DMS79 treated with DMSO at 0.1 percent for 48 hours (cell line): ENCODE measurements around the gene EEFSEC.

Source experiments
- DNase-seq: peaks from one replicate; lab custom pipeline; 2025; lab: John Stamatoyannopoulos, UW

EEFSEC gene

DNA sequence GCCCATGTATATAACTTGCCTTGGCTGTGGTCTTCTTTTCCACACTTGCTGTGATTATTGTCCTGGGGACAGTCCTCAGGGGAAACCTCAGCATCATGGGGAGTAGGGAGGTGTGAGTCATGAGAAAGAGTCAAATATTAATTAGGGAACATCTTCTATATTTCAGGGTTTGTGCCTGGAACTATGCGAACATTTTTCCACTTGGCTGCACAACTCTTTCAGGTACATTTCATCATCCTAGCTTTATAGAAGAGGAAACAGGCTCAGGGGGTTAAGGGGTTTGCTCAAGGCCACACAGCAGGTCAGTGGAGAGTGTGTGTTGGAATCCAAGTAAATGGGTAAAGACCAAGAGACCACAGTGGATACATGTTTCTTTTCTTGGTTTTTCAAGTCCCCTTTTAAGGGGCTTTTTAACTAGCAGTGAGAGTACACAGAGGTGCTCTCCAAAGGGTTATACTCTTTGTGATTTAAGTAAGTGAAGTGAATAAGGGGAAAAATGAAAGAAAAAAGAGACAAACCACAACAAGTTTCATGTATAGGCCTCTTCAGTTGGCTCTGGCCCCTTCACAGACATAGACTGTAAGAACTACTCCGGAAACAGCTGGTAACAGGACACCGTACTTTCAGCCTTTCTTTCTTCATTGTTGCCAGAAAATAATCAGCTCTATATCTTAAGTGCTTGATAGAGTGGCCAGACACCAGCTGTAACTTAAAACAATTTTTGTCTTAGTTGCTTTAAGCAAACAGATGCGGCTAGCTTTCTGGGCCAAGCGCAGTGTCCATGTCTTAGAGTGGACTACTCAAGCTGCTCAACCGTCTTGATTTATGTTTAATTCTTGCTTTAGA lies 64.6 kb downstream of the EEFSEC start:
- peak; percentile 84 for DNase-seq

DNA sequence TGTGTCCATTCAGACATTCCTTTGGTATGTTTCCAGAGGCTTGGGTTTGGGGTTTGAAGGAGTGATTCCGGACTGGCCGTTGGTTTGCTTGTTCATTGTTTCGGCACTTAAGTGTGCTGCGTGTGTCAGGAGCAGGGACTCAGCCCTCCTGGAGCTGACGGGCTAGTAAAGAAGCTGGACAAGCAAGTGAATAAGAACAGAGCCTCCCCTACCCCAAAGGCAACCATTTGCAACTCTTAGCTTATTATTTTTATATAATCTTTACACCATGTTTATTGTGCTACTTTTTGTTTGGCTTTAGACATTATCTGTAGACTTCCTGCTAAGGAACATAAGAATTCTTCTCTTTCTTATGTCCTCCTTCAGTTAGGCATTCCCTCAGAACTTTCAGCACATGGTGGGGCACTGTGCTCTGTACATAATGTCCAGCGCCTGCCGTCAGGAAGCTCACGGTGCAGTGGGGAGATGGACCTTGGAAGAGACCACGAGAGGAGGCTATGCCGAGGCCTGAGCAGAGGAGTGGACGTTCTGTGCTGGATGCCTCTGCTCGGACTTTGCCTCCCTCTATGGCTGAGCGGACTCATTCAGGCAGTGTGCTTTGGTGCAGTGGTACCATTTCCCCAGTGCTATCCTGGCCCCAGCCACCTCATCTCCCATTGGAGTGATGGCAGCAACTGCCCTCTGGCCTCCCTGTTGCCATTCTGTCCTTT lies 65.4 kb downstream of the EEFSEC start:
- no peak for DNase-seq

DNA sequence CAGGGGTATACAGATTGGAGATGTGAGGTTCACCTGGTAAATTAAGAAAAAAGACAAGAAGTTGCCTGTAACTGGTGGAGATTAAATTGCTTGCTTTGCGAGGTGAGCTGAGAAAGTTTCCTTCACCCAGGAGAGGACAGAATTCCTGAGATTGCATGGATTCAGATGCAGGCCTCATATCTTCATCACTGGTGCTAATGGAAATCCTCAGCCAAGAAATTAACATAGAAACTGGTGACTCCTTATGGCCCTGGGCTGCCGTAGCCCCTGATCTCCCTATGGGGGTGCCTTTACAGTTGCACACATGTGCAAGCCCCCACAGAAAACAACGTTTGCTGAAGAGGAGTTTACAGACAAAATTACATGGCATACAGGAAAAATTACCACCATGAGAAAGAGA lies 68.0 kb downstream of the EEFSEC start:
- DNase-seq: no peak

DNA sequence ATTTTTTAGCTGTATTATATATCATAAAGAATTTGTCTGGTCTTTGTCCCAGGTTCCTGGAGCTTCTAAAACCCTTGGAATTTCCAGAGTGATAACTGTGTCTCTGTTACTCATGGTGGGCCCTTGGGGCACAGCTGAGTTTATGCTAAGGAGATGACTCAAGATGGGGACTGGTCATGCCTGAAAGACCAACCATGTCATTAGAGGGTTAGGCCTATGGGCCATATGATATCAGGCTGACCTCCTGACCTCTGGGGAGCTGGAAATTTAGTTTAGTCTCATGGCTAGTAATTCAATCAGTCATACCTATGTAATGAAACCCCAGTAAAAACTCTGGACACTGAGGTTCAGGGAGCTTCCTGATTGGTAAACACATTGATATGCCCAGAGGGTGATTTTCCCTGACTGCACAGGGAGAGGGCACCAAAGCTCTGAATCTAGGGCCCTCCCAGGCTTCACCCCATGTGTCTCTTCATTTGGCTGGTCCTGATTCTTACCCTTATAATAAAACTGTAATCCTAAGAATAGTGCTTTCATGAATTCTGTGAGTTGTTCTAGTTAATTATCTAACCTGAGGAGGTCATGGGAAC lies 69.6 kb downstream of the EEFSEC start:
- DNase-seq: no peak

DNA sequence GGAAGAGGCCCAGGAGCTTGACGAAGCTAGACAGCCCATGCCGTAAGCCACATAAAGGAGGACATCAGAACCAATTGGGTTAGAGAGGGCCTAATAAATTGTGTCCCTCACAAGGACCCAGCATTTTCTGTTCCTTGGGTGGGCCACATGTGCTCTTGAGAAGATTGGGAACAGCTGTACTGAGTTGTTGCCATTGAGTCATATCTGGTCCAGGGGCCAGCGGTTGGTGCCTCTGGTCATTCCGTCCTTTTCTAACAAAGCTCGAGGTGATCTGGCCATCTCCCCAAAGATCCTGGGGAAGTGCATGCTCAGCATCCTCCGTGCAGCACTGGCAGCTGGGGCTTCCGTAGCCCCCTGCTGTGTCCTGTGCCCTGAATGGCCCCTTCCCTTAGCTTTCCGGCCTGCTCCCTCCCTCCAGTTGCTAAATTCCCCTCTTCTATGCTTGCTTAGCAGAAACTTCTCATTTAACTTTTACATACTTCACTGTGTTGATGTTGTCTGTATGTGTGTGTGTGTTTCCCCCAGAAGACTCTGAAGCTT lies 73.0 kb downstream of the EEFSEC start:
- no peak for DNase-seq

DNA sequence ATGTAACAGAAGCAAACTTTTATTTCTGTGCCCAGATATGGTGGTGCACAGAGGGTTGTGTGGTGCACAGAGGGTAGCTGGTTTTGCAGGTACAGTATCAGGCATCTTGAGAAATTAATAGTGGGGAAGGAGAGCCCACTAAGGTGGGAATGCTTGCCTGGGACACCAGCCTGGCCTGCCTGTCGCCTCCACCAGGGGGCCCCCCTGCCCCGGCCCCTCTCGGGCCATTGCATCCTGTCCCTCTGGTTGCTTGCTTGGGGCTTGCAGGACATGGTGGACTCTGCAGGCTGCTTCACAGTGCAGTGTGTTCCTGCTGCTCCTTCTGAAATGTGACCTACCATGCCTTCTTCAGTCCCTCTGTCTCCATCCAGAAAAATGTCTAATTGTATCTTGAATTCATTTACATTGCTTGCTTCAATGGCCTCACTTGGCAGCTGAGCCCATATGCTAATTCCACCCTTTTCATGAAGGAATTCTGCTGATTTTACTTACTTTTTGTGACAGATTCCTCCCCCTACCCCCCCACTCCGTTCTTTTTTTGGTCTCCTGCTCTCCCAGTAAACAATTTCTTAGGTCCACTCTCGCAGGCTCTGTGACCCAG lies 73.6 kb downstream of the EEFSEC start:
- no peak for DNase-seq

DNA sequence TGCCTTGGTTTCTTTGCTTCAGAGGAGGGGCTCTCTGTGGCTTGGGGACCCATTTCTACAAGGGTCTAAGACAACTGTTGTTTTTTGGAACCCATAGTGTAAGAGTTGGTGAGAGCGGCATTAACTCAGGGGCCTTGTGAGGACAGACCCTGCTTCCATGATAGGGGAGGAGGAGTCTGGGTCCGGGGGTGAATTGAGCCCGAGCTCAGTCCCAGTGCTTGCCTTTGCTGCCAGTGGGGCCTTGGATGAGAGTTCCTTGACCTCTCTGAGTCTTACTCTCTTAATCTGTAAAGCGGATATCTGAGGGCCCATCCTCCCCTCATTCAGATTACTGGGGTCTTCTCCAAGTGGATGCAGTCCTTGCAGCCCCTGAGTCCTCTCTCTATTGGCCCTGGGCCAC lies 74.2 kb downstream of the EEFSEC start:
- DNase-seq: no peak

DNA sequence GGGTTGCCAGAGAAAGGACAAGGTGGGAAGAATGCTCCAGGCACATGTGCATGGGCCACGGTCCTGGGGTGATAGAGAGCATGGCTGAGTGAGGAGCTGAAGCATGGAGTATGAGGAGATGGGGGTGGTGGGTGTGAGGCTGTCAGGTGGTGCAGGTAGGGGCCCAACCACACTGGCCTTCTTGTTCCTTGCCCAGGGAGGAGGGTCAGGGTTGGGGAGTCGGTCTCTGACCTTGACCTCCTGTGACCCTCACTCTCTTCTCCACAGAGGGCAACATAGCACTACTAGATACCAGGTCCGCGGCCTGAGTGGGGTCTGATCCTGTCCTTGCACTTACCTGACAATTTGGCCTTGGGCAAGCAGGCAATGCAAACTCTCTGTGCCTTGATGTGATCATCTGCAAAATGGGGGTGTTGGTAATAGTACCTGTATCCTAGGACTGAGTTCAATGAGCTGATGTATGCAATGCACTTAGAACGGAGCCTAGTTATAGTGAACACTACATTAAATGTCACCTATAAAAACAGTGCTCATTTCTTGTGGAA lies 75.2 kb downstream of the EEFSEC start:
- DNase-seq: no peak

DNA sequence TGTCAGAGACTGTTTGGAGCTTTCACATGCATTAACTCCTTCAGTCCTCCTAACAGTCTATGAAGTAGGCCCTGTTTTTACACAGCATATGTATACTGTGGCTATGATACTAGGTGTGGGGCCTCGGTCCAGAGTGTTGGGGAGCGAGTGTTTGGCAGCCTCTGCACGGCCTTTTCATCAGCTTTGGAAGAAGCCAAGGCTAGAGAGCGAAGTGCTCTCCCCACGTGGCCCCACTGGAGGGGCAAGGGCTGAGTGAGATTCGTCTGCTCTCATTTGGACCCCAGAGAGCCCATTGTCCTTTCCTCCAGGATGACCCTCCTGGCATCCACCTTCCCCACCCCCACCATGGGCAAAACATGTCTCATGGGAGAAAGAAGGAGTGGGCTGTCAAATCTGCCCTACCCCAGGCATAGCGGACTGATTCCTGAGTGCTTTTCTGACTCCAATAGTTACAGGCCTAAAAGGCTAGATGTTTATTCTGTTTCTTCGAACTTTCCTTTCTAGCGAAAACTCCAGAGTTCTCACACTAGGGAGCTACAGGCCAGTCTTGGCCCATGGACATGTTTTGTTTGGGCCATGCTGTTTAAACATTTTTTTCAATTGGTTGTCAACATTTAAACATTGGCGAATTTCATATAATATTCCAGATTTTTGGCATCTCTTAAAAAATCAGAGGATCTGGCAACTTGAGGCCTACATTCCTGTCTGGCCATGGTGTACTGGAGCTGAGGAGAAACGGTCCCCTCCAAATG lies 76.0 kb downstream of the EEFSEC start:
- no peak for DNase-seq

DNA sequence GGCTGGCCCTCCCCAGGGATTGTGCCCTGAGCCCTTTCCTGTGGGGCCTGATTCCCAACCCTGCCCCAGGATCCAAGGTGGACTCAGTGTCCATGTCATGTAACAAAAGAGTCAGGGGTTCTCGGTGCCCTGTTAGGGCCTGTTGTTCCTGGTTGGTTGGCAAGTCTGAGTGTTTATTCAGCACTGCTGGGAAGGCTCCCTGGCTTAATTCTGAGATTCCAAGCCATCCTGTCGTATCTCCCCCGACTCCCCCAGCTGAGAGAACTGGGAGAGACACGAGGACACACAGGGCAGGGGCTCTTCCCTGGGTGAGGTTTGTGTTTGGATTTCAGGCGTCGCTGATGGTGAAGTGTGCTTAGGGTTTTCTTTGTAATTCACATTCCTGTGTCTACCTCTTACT lies 78.3 kb downstream of the EEFSEC start:
- no peak for DNase-seq

DNA sequence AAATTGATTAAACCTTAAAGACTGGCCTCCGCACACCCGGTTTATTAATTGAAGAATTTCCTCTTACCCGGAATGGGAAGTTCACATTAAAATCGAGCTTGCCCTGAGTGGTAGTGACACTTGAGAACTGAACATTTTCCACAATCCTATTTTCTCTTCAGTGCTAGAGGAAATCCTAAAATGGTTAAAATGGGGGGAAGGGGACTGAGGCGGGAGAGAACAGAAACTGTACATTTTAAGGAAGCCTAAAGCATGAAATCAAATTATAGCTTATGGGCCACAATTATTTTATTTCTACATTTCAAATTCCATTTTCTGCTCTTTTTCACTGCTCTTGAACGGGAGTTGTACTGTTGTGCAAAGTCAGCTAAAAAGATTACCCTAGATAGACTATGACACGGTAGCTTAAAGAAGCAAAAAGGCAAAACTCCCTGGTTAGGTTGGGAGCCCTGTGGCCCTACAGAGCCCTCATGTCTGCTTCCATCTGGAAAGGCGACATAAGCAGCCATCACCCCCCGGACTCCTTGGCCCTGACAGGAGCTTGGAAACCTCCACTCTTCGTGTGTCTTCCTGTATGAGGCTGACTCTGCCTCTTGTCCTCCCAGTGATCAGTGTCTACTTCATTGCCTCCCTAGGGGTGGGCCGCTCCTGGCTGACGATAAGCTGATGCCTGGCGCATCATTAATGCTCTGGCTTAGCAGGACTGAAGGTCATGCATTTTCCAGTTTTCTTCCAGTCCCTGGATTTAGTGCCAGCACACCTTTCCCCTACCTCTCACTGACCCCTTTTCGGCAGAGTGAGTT lies 79.3 kb downstream of the EEFSEC start:
- no peak for DNase-seq

DNA sequence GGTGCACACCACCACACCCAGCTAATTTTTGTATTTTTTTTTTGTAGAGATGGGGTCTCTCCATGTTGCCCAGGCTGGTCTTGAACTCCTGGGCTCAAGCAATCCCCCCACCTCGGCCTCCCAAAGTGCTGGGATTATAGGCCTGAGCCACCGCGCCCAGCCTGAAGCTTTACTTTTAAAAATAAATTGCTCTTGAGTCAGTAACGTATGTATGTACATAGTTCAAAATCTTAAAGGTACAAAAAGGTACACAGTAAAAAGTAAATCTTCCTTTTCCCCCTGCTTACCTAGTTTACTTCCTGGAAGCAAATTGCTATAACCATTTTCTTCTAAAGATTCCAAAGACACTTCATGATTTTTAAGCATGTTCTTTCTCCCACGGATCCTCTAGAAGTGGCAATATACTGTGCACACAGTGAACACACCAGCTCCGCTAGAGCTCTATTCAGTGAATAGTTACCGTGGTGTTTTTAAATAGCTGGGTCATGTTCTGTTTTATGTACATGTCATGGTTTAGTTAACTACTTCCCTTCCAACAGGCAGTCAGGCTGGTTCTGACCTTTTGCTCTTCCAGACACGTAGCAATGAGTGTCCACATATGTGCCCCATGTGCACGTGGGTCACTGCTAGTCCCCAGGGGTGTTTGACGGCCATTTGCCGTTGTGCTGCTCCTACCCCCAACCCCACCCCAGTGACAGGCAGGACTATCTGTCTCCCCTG lies 82.1 kb downstream of the EEFSEC start:
- no peak for DNase-seq

DNA sequence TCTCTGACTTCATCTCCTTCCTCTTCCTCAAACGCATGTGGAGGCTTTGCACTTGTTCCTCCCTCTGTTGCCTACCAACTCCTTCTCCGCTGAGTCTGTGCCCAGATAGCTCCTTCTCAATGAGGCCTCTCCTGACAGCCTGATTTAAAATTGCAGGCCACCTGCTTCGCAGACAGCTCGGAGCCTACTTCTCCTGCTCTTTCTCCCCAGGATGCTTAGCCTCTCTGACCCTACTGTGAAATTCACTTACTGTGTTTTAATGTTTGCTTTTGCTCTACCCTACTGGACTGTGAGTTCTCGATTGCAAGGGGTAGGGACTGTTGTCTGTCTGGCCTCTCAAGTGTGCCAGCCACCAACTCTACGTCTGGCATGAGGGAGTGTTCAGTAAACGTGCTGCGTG lies 83.4 kb downstream of the EEFSEC start:
- DNase-seq: peak; percentile 71

DNA sequence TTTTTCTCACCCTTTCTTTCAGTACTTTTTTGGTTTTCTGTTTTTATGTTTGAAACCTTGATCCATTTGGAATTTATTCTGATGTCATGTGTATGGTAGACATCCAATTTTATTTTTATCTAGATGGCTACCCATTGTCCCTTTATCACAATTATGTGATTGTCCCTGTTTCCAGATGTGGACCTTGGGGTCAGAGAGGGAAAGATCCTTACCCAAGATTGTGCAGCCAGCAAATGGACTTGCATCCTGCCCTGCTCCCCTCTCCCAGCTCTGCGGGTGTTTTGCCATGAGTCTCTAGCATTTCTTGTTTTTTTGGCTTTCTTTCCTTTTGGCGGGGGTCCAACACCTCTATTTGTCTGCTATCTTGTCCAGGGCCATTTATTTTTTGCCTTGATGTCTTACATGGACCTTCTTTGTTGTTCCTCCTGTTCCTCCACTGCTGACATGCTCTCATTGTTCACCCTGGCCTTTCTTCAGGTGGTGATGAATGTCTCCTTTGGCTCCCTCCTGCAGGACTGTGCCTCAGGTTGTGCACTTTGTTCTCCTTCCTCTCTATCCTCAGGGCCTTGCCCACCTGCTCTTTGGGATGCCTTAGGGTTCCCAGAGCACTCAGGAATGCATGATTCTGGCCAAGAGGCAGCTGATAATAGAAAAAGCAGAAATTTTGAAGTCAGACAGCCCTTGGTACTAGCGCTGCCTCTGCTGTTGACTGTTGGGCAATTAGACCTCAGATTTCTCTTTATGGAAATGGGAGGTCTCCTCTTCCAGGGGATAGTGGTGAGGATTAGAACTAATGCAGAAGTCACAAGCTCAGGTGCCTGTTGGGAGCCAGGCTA lies 84.3 kb downstream of the EEFSEC start:
- DNase-seq: peak; percentile 14

DNA sequence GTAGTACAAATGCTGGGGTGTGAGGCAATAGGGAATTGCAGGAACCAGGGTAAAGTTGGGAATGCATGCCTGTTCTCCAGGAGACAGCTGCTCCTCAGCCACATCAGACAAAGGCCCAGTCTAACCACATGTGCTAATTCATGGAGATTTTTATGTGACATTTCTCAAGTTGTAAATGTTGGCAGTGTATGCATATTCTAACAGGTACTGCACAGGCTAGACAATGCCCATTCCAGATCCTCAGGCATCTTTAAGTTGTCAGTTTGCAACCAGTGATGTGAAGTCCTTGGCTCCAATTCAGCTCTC lies 84.9 kb downstream of the EEFSEC start:
- peak; percentile 11 for DNase-seq

DNA sequence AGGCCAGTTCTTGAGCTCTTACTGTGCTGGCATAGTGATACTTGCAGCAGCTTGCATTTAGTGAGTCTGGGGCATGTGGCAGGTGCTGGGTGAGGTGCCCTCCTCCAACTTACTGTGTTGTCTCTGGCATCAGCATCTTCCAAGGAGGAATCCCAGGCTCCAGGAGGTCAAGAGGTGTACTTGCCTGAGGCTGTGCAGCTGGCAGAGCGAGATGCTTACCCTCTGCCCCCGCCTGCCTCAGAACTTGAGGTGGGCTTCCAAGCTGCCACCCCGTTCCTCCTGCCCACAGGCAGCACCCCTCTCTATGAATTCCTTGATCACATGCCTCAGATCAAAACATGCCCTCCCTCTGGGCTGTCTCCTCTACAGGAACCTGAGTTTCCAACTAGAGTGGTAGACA lies 86.0 kb downstream of the EEFSEC start:
- no peak for DNase-seq

DNA sequence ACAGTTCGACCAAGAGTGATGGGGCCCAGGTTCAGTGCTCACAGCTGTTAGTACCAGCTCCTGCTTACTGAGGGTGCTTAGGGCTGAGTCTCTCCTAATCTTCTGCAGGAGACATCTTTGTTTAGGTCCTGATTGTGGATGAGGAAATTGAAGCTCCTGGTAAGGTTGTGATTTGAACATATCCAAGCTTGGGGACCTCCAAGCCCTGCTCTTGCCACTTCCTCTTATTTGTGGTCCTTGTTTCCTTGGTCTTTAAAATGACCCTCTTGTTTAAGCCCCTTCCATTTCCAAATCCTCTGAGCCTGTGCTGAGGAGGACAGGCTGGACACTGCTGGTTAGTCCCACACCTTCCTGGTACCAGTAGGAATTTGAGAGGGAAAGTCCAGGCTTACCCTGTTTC lies 87.0 kb downstream of the EEFSEC start:
- DNase-seq: no peak

DNA sequence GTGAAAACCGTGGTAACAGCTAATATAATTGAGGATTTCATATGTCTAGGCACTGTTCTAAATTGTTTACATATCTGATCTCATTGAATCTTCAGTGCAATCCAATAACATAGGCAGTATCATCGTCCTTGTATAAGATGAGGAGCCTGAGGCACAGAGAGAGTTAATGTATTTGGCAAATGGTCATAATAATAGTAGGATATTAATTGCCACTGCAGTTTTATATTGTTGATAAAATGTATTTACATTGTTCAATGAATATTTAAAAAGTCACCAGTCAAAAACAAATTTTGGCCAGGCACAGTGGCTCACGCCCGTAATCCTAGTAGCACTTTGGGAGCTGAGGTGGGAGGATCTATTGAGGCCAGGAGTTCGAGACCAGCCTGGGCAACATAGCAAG lies 88.5 kb downstream of the EEFSEC start:
- no peak for DNase-seq
